ENCODE data around the gene SERTAD2. TPM values are rescaled to one million over a fixed set of nuclear protein-coding genes. Genes with fewer than 3 reads are reported as not detected.

Gene SERTAD2
- total and polyA plus RNA-seq, 2 experiments from 2014 or later: 6.2 to 6.4 TPM

- ATAC-seq (peak; percentile 57), DNase-seq (ENCODE audit: low spot score) (peak; percentile 37)
- Histone ChIP-seq H3K4me2 (no peak overlapping the region), H3K27me3 (ENCODE audit: insufficient read depth) (no peaks in the 10 kb centered on the region), H3K36me3 (ENCODE audit: insufficient read depth) (no peaks in the 10 kb centered on the region), H3K79me2 (replicated peaks; ENCODE audit: insufficient read depth) (no peaks in the 10 kb centered on the region), H4K20me1 (replicated peaks; ENCODE audit: insufficient read depth) (no peaks in the 10 kb centered on the region), H3K27ac (ENCODE audit: low read depth) (no peak overlapping the region), H2AFZ (peak overlapping the region; percentile 59; the same call in 1 of the 2 replicates), H3K4me3 (no peak overlapping the region), H3K9me2 (ENCODE audit: insufficient read depth) (no peaks in the 10 kb centered on the region), H3K4me1 (ENCODE audit: insufficient read depth) (peaks cover 8% of the 10 kb centered on the region; the same call in 1 of the 2 replicates), H3F3A (replicated peaks; ENCODE audit: low read depth) (no peaks in the 10 kb centered on the region)
- Mint-ChIP-seq H3K27me3 (ENCODE audit: insufficient read depth, low read depth, poor library complexity) (peaks cover 10% of the 10 kb centered on the region), H3K27ac (no peak overlapping the region), H3K4me3 (no peak overlapping the region), H3K9me3 (no peaks in the 10 kb centered on the region), H3K4me1 (peaks cover 23% of the 10 kb centered on the region), H3K36me3 (ENCODE audit: low read depth) (no peaks in the 10 kb centered on the region)
- no peak for TF ChIP-seq POLR2AphosphoS5 (IDR thresholded peaks at IDR 0.05; ENCODE audit: low read depth)
- no peak for TF ChIP-seq ZNF114 (CRISPR knock-in tag; IDR thresholded peaks at IDR 0.05)
- no peak for TF ChIP-seq CREB1 (CRISPR knock-in tag; IDR thresholded peaks at IDR 0.05; ENCODE audit: low read depth)
- no peak for TF ChIP-seq ETS1 (IDR thresholded peaks at IDR 0.05)
- no peak for TF ChIP-seq EZH2phosphoT487 (IDR thresholded peaks at IDR 0.05; ENCODE audit: unreplicated experiment)
- no peak for TF ChIP-seq ZNF462 (CRISPR knock-in tag; IDR thresholded peaks at IDR 0.05)
- no peak for TF ChIP-seq NANOG (IDR thresholded peaks at IDR 0.05; ENCODE audit: borderline replicate concordance)
- no peak for TF ChIP-seq EZH2 (IDR thresholded peaks at IDR 0.05; ENCODE audit: low read depth, unreplicated experiment)
- TF ChIP-seq CTCF (conservative IDR thresholded peaks at IDR 0.05; ENCODE audit: low read depth in 2 of 2): no peak
- TF ChIP-seq STAT1 (IDR thresholded peaks at IDR 0.05; ENCODE audit: unreplicated experiment): no peak
- no peak for TF ChIP-seq REST (IDR thresholded peaks at IDR 0.05; ENCODE audit: unreplicated experiment)
- no peak for TF ChIP-seq JUNB (IDR thresholded peaks at IDR 0.05; ENCODE audit: unreplicated experiment)
- TF ChIP-seq ZNF331 (CRISPR knock-in tag; IDR thresholded peaks at IDR 0.05; ENCODE audit: low read depth): no peak
Measured at GRCh38 chr2:64626963-64627760, 26.6 kb downstream of the SERTAD2 start.

Measured in GM23338 (cell line).